Endothelial cell of hepatic sinusoid (primary cell): ENCODE data around the gene NDUFB8.

ENCODE experiments used
- in situ Hi-C: cut with HindIII; loops from 2 replicates; pipeline ENCODE4 v1.10.0; 2017; ENCODE audit warnings: low sequenced_read_pairs

The NDUFB8 gene

GRCh38 chr10:100479037-100479436, 50.6 kb downstream of the NDUFB8 start:
- in situ Hi-C loops: no loop called here

DNA sequence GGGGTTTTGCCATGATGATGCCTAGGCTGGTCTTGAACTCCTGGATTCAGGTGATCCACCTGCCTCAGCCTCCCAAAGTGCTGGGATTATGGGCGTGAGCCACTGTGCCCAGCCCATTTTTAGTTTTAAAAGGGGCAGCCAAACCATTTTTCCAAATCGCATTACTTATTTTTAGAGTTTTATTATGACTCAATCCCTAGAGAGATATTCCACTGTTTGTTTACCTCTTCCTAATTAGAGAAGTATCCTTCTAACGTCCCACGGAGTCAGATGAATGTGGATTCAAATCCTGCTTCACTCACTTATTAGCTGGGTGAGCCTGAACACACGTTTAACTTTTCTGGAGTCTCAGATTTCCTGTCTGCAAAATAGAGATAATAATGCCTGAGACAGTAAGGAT, 51.7 kb downstream of the NDUFB8 start:
- in situ Hi-C loops: no loop called here
